Neutrophil (primary cell): ENCODE data around the gene PURB.

Experiments
- H3K27ac ChIP-seq: fragments of 200-600 bp; sonication (generic); 2 replicates; pipeline ENCODE4 v1.5.1; 2016; ENCODE audit warnings: mild to moderate bottlenecking, moderate library complexity
- H3K27me3 ChIP-seq: fragments of 200-600 bp; sonication (generic); 2 replicates; pipeline ENCODE4 v1.6.0; 2016; ENCODE audit warnings: mild to moderate bottlenecking
- H3K36me3 ChIP-seq: fragments of 200-600 bp; sonication (generic); 2 replicates; pipeline ENCODE4 v1.5.1; 2017
- H3K4me1 ChIP-seq, 2 experiments: fragments of 200-600 bp in 1 of 2; sonication (generic) in 1 of 2; 1 replicate in 1 of 2; 2 replicates in 1 of 2; pipeline versions ENCODE4 v1.5.1 to v1.6.1; 2013 to 2016; ENCODE audit warnings: low read depth in 1 of 2, low read length in 1 of 2, mild to moderate bottlenecking in 1 of 2, moderate library complexity in 1 of 2; ENCODE audit not compliant: control insufficient read depth in 1 of 2, insufficient read depth in 1 of 2
- H3K4me3 ChIP-seq, 2 experiments: fragments of 200-600 bp in 1 of 2; sonication (generic) in 1 of 2; 1 replicate in 1 of 2; 2 replicates in 1 of 2; pipeline ENCODE4 v1.5.1; 2013 to 2016; ENCODE audit warnings: low read depth in 1 of 2, low read length in 1 of 2, mild to moderate bottlenecking in 1 of 2, moderate library complexity in 1 of 2
- H3K9me3 ChIP-seq: fragments of 200-600 bp; sonication (generic); 2 replicates; pipeline ENCODE4 v1.5.1; 2016
- CTCF ChIP-seq: fragments of 200-600 bp; sonication (generic); IDR thresholded peaks from 2 replicates; pipeline ENCODE4 v1.5.1; 2016; ENCODE audit warnings: antibody characterized with exemption

Gene PURB

GRCh38 chr7:44891372-44891771 lies 6.0 kb upstream of the PURB start:
- no peak overlapping the region for H3K27ac ChIP-seq

GRCh38 chr7:44889086-44889781 lies 3.9 kb upstream of the PURB start:
- Histone ChIP-seq H3K9me3 (no peaks in the 10 kb centered on the region), H3K27me3 (no peaks in the 10 kb centered on the region), H3K27ac (no peak overlapping the region), H3K4me3 (no peak overlapping the region), H3K4me1 (peaks cover 13 to 15% of the 10 kb centered on the region in 2 experiments), H3K36me3 (no peaks in the 10 kb centered on the region)
- TF ChIP-seq CTCF, result no peak

More at GRCh38 chr7:44891372-44891771, 6.0 kb upstream of the PURB start:
- H3K9me3 ChIP-seq, result no peaks in the 10 kb centered on the region
- no peaks in the 10 kb centered on the region for H3K27me3 ChIP-seq
- TF ChIP-seq CTCF, result no peak
- H3K36me3 ChIP-seq, result no peaks in the 10 kb centered on the region
- peaks cover 3% of the 10 kb centered on the region in 2 experiments for H3K4me1 ChIP-seq
- H3K4me3 ChIP-seq, result no peak overlapping the region

- Histone ChIP-seq H3K4me3 (no peak overlapping the region), H3K36me3 (no peaks in the 10 kb centered on the region), H3K4me1 (peaks cover 31 to 34% of the 10 kb centered on the region in 2 experiments), H3K9me3 (no peaks in the 10 kb centered on the region), H3K27me3 (no peaks in the 10 kb centered on the region), H3K27ac (no peak overlapping the region)
- TF ChIP-seq CTCF, result no peak
These were observed 2.0 kb upstream of the PURB start for GRCh38 chr7:44887293-44887692.

GRCh38 chr7:44884621-44885393 lies 523 bp downstream of the PURB start:
- peaks cover 56 to 59% of the 10 kb centered on the region in 2 experiments for H3K4me1 ChIP-seq
- peak overlapping the region; percentile 83 to 85 for H3K4me3 ChIP-seq
- no peaks in the 10 kb centered on the region for H3K9me3 ChIP-seq
- H3K27me3 ChIP-seq, result no peaks in the 10 kb centered on the region
- peak; percentile 30 for TF ChIP-seq CTCF
- H3K36me3 ChIP-seq, result no peaks in the 10 kb centered on the region
- peak overlapping the region; percentile 98 for H3K27ac ChIP-seq

- peak overlapping the region; percentile 98 for H3K27ac ChIP-seq
- no peak for TF ChIP-seq CTCF
- H3K4me3 ChIP-seq, result peak overlapping the region; percentile 83 to 85
- H3K9me3 ChIP-seq, result no peaks in the 10 kb centered on the region
- no peaks in the 10 kb centered on the region for H3K36me3 ChIP-seq
- H3K4me1 ChIP-seq, result peaks cover 57 to 64% of the 10 kb centered on the region in 2 experiments
- no peaks in the 10 kb centered on the region for H3K27me3 ChIP-seq
These were observed 1.2 kb downstream of the PURB start for GRCh38 chr7:44883961-44884620.
